Thyroid gland (tissue), 4 donors: ENCODE data around the gene KANSL1L. TPM values are rescaled to one million over a fixed set of nuclear protein-coding genes. Genes with fewer than 3 reads are reported as not detected.

ENCODE experiments used
- DNase-seq, 2 donors: peaks; one replicate each; pipeline ENCODE4 v3.0.0-alpha.2; 2019
- H3K27ac ChIP-seq, 3 donors: fragments of 200-600 bp; sonication (generic); 1 replicate in 2 of 3; 2 replicates in 1 of 3; pipeline ENCODE4 v1.5.1; 2016 to 2019; ENCODE audit warnings: mild to moderate bottlenecking in 1 of 3, moderate library complexity in 1 of 3
- H3K27me3 ChIP-seq: fragments of 200-600 bp; sonication (generic); one replicate; pipeline ENCODE4 v1.5.1; 2019
- H3K36me3 ChIP-seq, 2 donors: fragments of 200-600 bp; sonication (generic); one replicate each; pipeline ENCODE4 v1.5.1; 2016 to 2019
- H3K4me1 ChIP-seq, 2 donors: fragments of 200-600 bp; sonication (generic); one replicate each; pipeline ENCODE4 v1.5.1; 2017 to 2019
- H3K4me3 ChIP-seq, 3 donors: fragments of 200-600 bp; sonication (generic); replicated peaks in 1 of 3; 1 replicate in 2 of 3; 2 replicates in 1 of 3; pipeline ENCODE4 v1.5.1; 2016; ENCODE audit warnings: mild to moderate bottlenecking in 1 of 3
- H3K9me3 ChIP-seq: fragments of 200-600 bp; sonication (generic); one replicate; pipeline ENCODE4 v1.5.1; 2017
- CTCF ChIP-seq, 6 experiments: fragments of 200-600 bp in 3 of 6; fragments of 450-650 bp in 3 of 6; sonication (generic) in 3 of 6; IDR thresholded peaks; one replicate each; pipeline ENCODE4 v1.5.1; 2016 to 2019; ENCODE audit warnings: antibody characterized with exemption in 6 of 6, mild to moderate bottlenecking in 2 of 6, inconsistent platforms in 1 of 6, moderate library complexity in 1 of 6
- POLR2A ChIP-seq, 2 donors: fragments of 450-650 bp; IDR thresholded peaks; one replicate each; pipeline ENCODE4 v1.6.1; 2017; ENCODE audit warnings: antibody characterized with exemption in 2 of 2, mild to moderate bottlenecking in 2 of 2, moderate library complexity in 1 of 2
- WGBS, 2 donors: methylation state at CpG; one replicate each; pipeline ENCODE4 v1.1.5; 2017; 5-methylcytosine and 5-hydroxymethylcytosine counted together
- intact Hi-C: fragments of 100-400 bp; cut with DNase I; formaldehyde crosslinking; loops from one replicate; pipeline ENCODE4 v1.15.1; 2023
- total RNA-seq, 4 donors: library from RNA; depleted of rRNA; stranded (reverse); fragments of >200 nt; gene quantifications; one replicate each; pipeline ENCODE4 v1.2.3, GENCODE V29; 2016

Gene KANSL1L
- total RNA-seq, 4 donors from 2014 or later, result 75.8 to 154 (median 96.9) TPM

DNA sequence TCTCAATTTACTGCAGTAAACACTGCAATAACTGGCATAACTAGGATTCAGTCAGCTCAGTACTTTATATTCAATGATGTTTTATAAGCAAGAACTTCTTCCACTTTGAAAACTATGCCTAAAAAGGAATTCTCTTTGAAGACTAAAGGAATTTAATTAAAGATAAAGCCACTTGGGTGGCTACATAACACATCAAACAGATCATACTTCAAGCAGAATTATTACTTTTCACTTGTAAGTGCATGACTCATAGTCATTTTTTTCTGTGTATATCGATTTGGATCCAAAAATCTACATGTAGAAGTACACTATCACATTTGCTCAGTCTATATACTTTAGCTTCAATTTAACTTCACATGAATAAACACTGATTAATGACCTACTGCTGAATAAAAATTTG, 4.0 kb downstream of the KANSL1L start:
- Histone ChIP-seq H3K27ac (peak overlapping the region; percentile 87 to 100 (median 100)), H3K27me3 (no peaks in the 10 kb centered on the region), H3K36me3 (no peaks in the 10 kb centered on the region), H3K4me3 (no peak overlapping the region), H3K4me1 (peaks cover 41 to 55% of the 10 kb centered on the region in 2 donors), H3K9me3 (no peaks in the 10 kb centered on the region)
- intact Hi-C loops, result no loop called here
- 58 to 64% methylated on average over 1 of the region's 1 CpG for WGBS, 2 donors
- TF ChIP-seq POLR2A (IDR thresholded peaks at IDR 0.05) (no peak), CTCF (IDR thresholded peaks at IDR 0.05) (no peak)
- DNase-seq, result no peak

DNA sequence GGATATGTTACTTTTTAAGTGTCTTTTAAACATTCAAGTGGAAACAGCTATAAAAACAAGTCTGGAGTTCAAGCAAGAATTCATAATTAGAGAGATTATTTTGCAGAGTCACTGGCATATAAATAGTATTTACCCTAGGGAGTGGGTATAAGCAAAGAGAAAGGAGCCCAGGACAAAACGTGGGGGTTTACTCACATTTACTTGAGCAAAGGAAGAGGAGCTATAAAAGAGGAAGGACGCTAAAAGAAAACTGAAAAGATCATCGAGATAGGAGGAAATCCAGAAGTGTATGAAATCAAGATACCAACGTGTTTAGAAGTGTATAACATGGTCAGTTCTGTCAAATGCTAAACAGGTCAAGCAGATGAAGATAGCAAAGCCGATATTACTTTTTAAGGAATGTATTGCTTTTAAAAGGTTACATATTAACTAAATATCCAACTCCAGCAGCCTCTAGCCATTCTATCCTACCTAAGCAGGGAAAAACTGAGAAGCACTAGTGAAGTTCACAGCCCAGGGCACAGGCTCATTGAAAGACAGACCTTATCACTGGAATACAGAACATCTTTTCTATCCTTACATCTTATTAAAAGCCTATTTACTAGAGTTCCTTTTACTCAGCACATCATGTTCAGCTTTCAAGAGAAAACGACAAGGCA, 8.6 kb downstream of the KANSL1L start:
- TF ChIP-seq CTCF (IDR thresholded peaks at IDR 0.05) (no peak), POLR2A (IDR thresholded peaks at IDR 0.05) (no peak)
- no peak overlapping the region for H3K4me3 ChIP-seq
- WGBS, 2 donors, result 46 to 48% methylated on average over 6 of the region's 6 CpGs
- intact Hi-C loops, result no loop called here
- H3K9me3 ChIP-seq, result no peaks in the 10 kb centered on the region
- peaks cover 34 to 48% of the 10 kb centered on the region in 2 donors for H3K4me1 ChIP-seq
- no peak for DNase-seq
- H3K27ac ChIP-seq, result peak overlapping the region; percentile 30 to 55 (median 48)
- H3K27me3 ChIP-seq, result no peaks in the 10 kb centered on the region
- H3K36me3 ChIP-seq, result no peaks in the 10 kb centered on the region

GRCh38 chr2:210159059-210159458, 12.2 kb downstream of the KANSL1L start:
- intact Hi-C loops, result no loop called here
- no peaks in the 10 kb centered on the region for H3K9me3 ChIP-seq
- H3K36me3 ChIP-seq, result no peaks in the 10 kb centered on the region
- TF ChIP-seq CTCF (IDR thresholded peaks at IDR 0.05) (no peak), POLR2A (IDR thresholded peaks at IDR 0.05) (no peak)
- no peak for DNase-seq
- H3K27me3 ChIP-seq, result no peaks in the 10 kb centered on the region
- no peak overlapping the region for H3K4me3 ChIP-seq
- peaks cover 20 to 21% of the 10 kb centered on the region in 2 donors for H3K4me1 ChIP-seq
- H3K27ac ChIP-seq, result no peak overlapping the region
- 95 to 97% methylated on average over 3 of the region's 3 CpGs for WGBS, 2 donors

GRCh38 chr2:210158236-210158635, 13.0 kb downstream of the KANSL1L start:
- no peak overlapping the region for H3K4me3 ChIP-seq
- H3K27ac ChIP-seq, result no peak overlapping the region
- no peak for DNase-seq
- H3K36me3 ChIP-seq, result no peaks in the 10 kb centered on the region
- H3K9me3 ChIP-seq, result no peaks in the 10 kb centered on the region
- WGBS, 2 donors, result 93 to 97% methylated on average over 2 of the region's 2 CpGs
- H3K27me3 ChIP-seq, result no peaks in the 10 kb centered on the region
- TF ChIP-seq POLR2A (IDR thresholded peaks at IDR 0.05), result no peak
- TF ChIP-seq CTCF (IDR thresholded peaks at IDR 0.05), result no peak
- intact Hi-C loops, result no loop called here
- H3K4me1 ChIP-seq, result peaks cover 17 to 19% of the 10 kb centered on the region in 2 donors

GRCh38 chr2:210157526-210157925, 13.7 kb downstream of the KANSL1L start:
- Histone ChIP-seq H3K9me3 (no peaks in the 10 kb centered on the region), H3K4me3 (no peak overlapping the region), H3K36me3 (no peaks in the 10 kb centered on the region), H3K4me1 (peaks cover 10 to 12% of the 10 kb centered on the region in 2 donors), H3K27ac (no peak overlapping the region), H3K27me3 (no peaks in the 10 kb centered on the region)
- peak; percentile 31 to 39 for DNase-seq
- TF ChIP-seq POLR2A (IDR thresholded peaks at IDR 0.05) (no peak), CTCF (IDR thresholded peaks at IDR 0.05) (no peak)
- intact Hi-C loops, result no loop called here
- 37 to 59% methylated on average over 3 of the region's 3 CpGs for WGBS, 2 donors
